HUES6 (cell line): ENCODE data around the gene SEC14L6.

Source experiments
- H3K27ac ChIP-seq: 2 replicates; pipeline ENCODE4 v1.7.0; 2013; ENCODE audit warnings: low read depth, mild to moderate bottlenecking, low read length, inconsistent platforms
- H3K27me3 ChIP-seq: 2 replicates; pipeline ENCODE4 v1.6.1; 2013; ENCODE audit warnings: low read length; ENCODE audit not compliant: control insufficient read depth, insufficient read depth
- H3K36me3 ChIP-seq: 2 replicates; pipeline ENCODE4 v1.6.1; 2013; ENCODE audit warnings: low read length; ENCODE audit not compliant: control insufficient read depth, insufficient read depth
- H3K4me1 ChIP-seq: 2 replicates; pipeline ENCODE4 v1.6.1; 2013; ENCODE audit warnings: low read length; ENCODE audit not compliant: control insufficient read depth, insufficient read depth
- H3K4me3 ChIP-seq: 2 replicates; pipeline ENCODE4 v1.5.1; 2013; ENCODE audit warnings: low read depth, low read length
- H3K9ac ChIP-seq: one replicate; pipeline ENCODE4 v1.6.1; 2013; ENCODE audit warnings: mild to moderate bottlenecking, low read length
- H3K9me3 ChIP-seq: 2 replicates; pipeline ENCODE4 v1.6.1; 2013; ENCODE audit warnings: low read depth, low read length; ENCODE audit not compliant: control insufficient read depth, insufficient read depth

Gene SEC14L6

DNA sequence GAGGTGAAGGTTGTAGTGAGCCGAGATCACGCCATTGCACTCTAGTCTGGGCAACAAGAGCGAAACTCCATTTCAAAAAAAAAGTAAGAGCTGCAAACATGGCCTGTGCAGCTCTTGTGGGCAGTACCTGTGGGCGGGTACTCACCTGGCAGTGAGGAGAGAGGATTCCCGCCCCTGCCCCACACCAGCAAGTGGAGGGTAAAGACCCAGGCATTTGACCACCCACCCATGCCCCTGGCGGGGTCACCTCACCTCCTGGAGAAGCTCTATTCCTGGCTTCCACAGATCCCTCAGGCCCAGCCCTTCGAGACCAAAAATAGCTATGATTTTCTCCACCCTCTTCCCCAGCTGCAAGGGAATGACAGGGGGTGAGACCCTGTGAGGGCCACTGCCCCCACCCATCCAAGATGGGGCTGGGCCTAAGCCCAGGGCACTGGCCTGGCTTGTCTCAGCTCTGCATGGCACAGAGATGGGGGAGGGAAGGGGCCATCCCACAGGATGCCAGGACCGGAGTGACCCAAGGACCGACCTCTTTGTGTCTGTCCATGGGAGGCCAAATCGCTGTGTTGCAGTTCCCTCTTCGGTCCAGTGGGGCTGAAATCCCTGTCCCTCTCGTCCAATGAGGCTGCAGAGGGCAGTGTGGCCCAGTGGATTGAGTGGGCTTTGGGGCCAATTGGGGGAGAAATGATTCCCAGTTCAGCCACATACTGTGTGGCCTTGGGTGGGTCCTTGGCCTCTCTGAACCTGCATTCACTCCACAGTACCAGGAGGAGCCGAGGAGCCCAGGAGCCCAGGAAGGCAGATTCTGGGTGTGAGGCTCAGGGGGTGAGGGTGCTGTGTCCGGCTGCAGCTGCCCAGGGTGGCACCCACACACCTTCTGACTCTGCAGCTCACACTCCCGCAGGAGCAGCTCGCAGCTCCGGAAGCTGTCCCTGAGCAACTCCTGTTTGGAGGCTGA is 14.6 kb downstream of the SEC14L6 start:
- no peak overlapping the region for H3K27ac ChIP-seq
- no peak overlapping the region for H3K4me3 ChIP-seq
- H3K4me1 ChIP-seq: no peaks in the 10 kb centered on the region
- H3K9ac ChIP-seq: no peak overlapping the region
- H3K36me3 ChIP-seq: no peaks in the 10 kb centered on the region
- no peaks in the 10 kb centered on the region for H3K27me3 ChIP-seq
- no peaks in the 10 kb centered on the region; the same call in 1 of the 2 replicates for H3K9me3 ChIP-seq

GRCh38 chr22:30526656-30527055 is 19.9 kb downstream of the SEC14L6 start:
- Histone ChIP-seq H3K27ac (no peak overlapping the region), H3K36me3 (no peaks in the 10 kb centered on the region), H3K4me1 (no peaks in the 10 kb centered on the region), H3K27me3 (no peaks in the 10 kb centered on the region), H3K9me3 (no peaks in the 10 kb centered on the region; the same call in 1 of the 2 replicates), H3K4me3 (no peak overlapping the region), H3K9ac (no peak overlapping the region)

DNA sequence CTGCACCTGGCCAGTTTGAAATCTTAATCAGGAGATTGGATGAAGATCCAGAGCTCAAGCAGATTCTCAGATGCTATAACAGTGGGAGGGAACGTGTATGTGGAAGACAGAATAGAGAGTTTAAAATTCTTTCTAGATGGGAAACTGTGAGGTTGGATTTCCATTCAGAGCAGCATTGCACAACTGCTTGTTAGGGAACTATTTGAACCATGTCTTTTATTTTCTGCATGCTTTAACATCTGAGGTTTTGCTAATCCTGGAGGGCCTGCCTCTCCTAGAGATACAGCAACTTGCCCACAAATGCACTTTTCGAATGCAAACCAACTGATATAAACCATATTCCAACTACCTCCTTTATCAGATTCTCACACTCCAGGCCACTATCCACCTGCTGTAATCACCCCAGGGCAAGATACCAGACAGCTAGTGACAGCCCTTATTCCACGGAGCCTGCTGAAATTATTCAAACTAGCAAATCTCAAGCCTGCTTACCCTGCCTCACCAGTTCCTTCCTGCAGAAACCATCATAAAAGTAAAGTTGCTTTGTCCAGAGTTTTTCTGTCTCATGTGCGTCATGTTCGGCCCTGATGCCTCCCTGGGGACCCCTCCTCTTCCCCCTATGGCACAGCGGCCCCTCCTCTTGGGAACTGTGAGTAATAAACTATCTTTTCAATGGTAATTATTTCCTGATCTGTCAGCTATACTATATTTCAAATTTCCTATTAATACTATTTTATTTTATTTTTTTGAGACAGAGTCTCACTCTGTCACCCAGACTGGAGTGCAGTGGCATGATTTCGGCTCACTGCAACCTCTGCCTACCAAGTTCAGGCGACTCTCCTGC is 22.7 kb downstream of the SEC14L6 start:
- no peaks in the 10 kb centered on the region for H3K4me1 ChIP-seq

DNA sequence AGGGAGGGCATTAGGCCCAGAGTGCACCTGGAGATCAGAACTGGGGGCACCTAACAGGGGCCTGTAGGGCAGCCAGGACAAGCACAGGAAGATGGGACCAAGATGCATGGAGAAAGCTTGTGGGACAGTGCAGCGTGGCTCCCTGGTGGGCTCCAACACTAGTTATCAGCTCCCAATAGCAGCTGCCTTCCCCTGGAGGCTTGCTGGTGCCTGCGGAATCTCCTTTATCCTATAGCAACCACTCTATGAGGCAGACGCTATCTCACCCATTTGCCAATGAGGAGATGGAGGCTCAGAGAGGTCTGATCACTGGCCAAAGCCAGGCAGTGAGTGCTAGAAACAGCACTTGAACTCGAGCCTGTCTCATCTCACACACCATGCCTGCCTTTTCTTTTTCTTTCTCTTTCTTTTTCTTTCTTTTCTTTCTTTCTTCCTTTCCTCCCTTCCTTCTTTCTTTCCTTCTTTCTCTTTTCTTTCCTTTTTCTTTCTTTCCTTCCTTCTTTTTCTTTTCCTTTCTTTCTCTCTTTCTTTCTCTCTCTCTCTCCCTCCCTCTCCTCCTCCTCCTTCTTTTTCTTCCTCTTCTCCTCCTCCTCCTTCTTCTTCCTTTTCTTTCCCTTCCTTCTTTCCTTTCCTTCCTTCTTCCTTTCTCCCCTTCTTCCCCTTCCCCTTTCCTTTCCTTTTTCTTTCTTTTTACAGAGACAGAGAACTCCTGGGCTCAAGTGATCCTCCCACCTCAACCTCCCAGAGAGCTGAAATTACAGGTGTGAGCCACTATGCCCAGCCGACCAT is 25.0 kb downstream of the SEC14L6 start:
- no peaks in the 10 kb centered on the region for H3K9me3 ChIP-seq
- H3K27me3 ChIP-seq: no peaks in the 10 kb centered on the region
- no peak overlapping the region for H3K4me3 ChIP-seq
- no peak overlapping the region for H3K27ac ChIP-seq
- no peaks in the 10 kb centered on the region for H3K4me1 ChIP-seq
- H3K36me3 ChIP-seq: no peaks in the 10 kb centered on the region
- H3K9ac ChIP-seq: no peak overlapping the region

More for the DNA sequence above, 22.7 kb downstream of the SEC14L6 start:
- H3K4me3 ChIP-seq: no peak overlapping the region
- H3K27ac ChIP-seq: no peak overlapping the region
- no peaks in the 10 kb centered on the region for H3K36me3 ChIP-seq
- no peaks in the 10 kb centered on the region; the same call in 1 of the 2 replicates for H3K9me3 ChIP-seq
- no peaks in the 10 kb centered on the region for H3K27me3 ChIP-seq
- no peak overlapping the region for H3K9ac ChIP-seq

- Histone ChIP-seq H3K4me3 (no peak overlapping the region), H3K4me1 (no peaks in the 10 kb centered on the region), H3K36me3 (no peaks in the 10 kb centered on the region), H3K27ac (no peak overlapping the region), H3K9ac (no peak overlapping the region), H3K27me3 (no peaks in the 10 kb centered on the region), H3K9me3 (no peaks in the 10 kb centered on the region)
These were observed 26.6 kb downstream of the SEC14L6 start for GRCh38 chr22:30519842-30520425.

DNA sequence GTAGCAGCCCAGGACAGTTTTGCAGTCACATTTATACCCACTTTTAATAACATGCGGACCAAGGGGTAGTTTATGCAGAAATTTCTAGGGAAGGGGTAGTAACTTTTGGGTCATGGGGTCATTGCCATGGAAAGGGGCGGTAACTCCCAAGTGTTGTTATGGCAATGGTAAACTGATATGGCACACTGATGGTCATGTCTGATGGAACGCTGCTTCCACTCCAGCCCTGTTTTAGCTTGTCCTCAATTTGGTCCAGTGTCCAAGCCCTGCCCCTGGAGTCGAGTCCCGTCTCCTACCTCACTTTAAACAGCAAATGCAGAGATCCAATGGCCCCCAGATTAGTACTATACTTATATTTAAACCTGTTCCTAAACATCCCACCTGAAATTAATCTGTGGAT is 29.8 kb downstream of the SEC14L6 start:
- H3K9me3 ChIP-seq: peaks cover 5% of the 10 kb centered on the region
- H3K27ac ChIP-seq: no peak overlapping the region
- H3K27me3 ChIP-seq: no peaks in the 10 kb centered on the region
- no peak overlapping the region for H3K4me3 ChIP-seq
- no peaks in the 10 kb centered on the region for H3K36me3 ChIP-seq
- no peaks in the 10 kb centered on the region for H3K4me1 ChIP-seq
- no peak overlapping the region for H3K9ac ChIP-seq

GRCh38 chr22:30516273-30516672 is 30.3 kb downstream of the SEC14L6 start:
- Histone ChIP-seq H3K4me3 (no peak overlapping the region), H3K9ac (no peak overlapping the region), H3K27ac (no peak overlapping the region), H3K9me3 (peaks cover 5% of the 10 kb centered on the region), H3K36me3 (no peaks in the 10 kb centered on the region), H3K4me1 (no peaks in the 10 kb centered on the region), H3K27me3 (no peaks in the 10 kb centered on the region)

- H3K27ac ChIP-seq: no peak overlapping the region
- H3K9ac ChIP-seq: no peak overlapping the region
- H3K27me3 ChIP-seq: no peaks in the 10 kb centered on the region
- peaks cover 5% of the 10 kb centered on the region for H3K9me3 ChIP-seq
- no peak overlapping the region for H3K4me3 ChIP-seq
- H3K36me3 ChIP-seq: no peaks in the 10 kb centered on the region
- no peaks in the 10 kb centered on the region for H3K4me1 ChIP-seq
These were observed 32.3 kb downstream of the SEC14L6 start for GRCh38 chr22:30514252-30514651.

GRCh38 chr22:30513462-30513861 is 33.1 kb downstream of the SEC14L6 start:
- no peaks in the 10 kb centered on the region for H3K4me1 ChIP-seq
- H3K9ac ChIP-seq: no peak overlapping the region
- no peak overlapping the region for H3K27ac ChIP-seq
- no peaks in the 10 kb centered on the region for H3K27me3 ChIP-seq
- no peaks in the 10 kb centered on the region for H3K36me3 ChIP-seq
- peaks cover 5% of the 10 kb centered on the region for H3K9me3 ChIP-seq
- no peak overlapping the region for H3K4me3 ChIP-seq

GRCh38 chr22:30511911-30512310 is 34.6 kb downstream of the SEC14L6 start:
- Histone ChIP-seq H3K4me1 (no peaks in the 10 kb centered on the region), H3K27me3 (no peaks in the 10 kb centered on the region), H3K9me3 (peaks cover 5% of the 10 kb centered on the region), H3K4me3 (no peak overlapping the region), H3K27ac (no peak overlapping the region), H3K9ac (no peak overlapping the region), H3K36me3 (no peaks in the 10 kb centered on the region)
